ENCODE results near the gene ASB7.
A peak's percentile ranks its signal among the peaks of the same experiment; 100 is the strongest.
"Not testable (repeated sequence)": the region's sequence is repeated elsewhere in the genome, so short reads cannot be mapped to it uniquely, and the experiment has no call there.

ASB7 gene

GRCh38 chr15:100653608-100654007 lies 51.2 kb downstream of the ASB7 start:
- DNase-seq = no peak

- no peak for DNase-seq
Observed at GRCh38 chr15:100658895-100659294, 56.5 kb downstream of the ASB7 start.

GRCh38 chr15:100661156-100661555 lies 58.8 kb downstream of the ASB7 start:
- DNase-seq = no peak

- peak; percentile 30 for DNase-seq
Observed at GRCh38 chr15:100663086-100663914, 60.9 kb downstream of the ASB7 start.

GRCh38 chr15:100663915-100664281 lies 61.5 kb downstream of the ASB7 start:
- DNase-seq = no peak

GRCh38 chr15:100665570-100665969 lies 63.2 kb downstream of the ASB7 start:
- no peak for DNase-seq

GRCh38 chr15:100667405-100668347 lies 65.3 kb downstream of the ASB7 start:
- no peak for DNase-seq

- no peak for DNase-seq
Observed at GRCh38 chr15:100668348-100668745, 66.0 kb downstream of the ASB7 start.

GRCh38 chr15:100669260-100669659 lies 66.9 kb downstream of the ASB7 start:
- DNase-seq = no peak

GRCh38 chr15:100670505-100671021 lies 68.2 kb downstream of the ASB7 start:
- no peak for DNase-seq

GRCh38 chr15:100671124-100671680 lies 68.8 kb downstream of the ASB7 start:
- DNase-seq = no peak

GRCh38 chr15:100671858-100672543 lies 69.6 kb downstream of the ASB7 start:
- DNase-seq = no peak

GRCh38 chr15:100672959-100673358 lies 70.6 kb downstream of the ASB7 start:
- DNase-seq = no peak

GRCh38 chr15:100679151-100679550 lies 76.8 kb downstream of the ASB7 start:
- DNase-seq = not testable (repeated sequence)

GRCh38 chr15:100680726-100681125 lies 78.3 kb downstream of the ASB7 start:
- DNase-seq = no peak

GRCh38 chr15:100681335-100681746 lies 79.0 kb downstream of the ASB7 start:
- no peak for DNase-seq

- no peak for DNase-seq
Observed at GRCh38 chr15:100682468-100682867, 80.1 kb downstream of the ASB7 start.

GRCh38 chr15:100683434-100683833 lies 81.0 kb downstream of the ASB7 start:
- no peak for DNase-seq

GRCh38 chr15:100684591-100684990 lies 82.2 kb downstream of the ASB7 start:
- no peak for DNase-seq

- DNase-seq = no peak
Observed at GRCh38 chr15:100686021-100686724, 83.8 kb downstream of the ASB7 start.

- no peak for DNase-seq
Observed at GRCh38 chr15:100686725-100687473, 84.5 kb downstream of the ASB7 start.
